Esophagus muscularis mucosa (tissue), 3 donors: ENCODE data around the gene FOXO6.

ENCODE experiments used
- CTCF ChIP-seq, 3 experiments: fragments of 200-600 bp in 2 of 3; fragments of 450-650 bp in 1 of 3; sonication (generic) in 2 of 3; IDR thresholded peaks; one replicate each; pipeline ENCODE4 v1.5.1; 2017 to 2019; ENCODE audit warnings: antibody characterized with exemption in 3 of 3, mild to moderate bottlenecking in 2 of 3, moderate library complexity in 1 of 3
- POLR2A ChIP-seq: fragments of 450-650 bp; IDR thresholded peaks from one replicate; pipeline ENCODE4 v1.6.1; 2017; ENCODE audit warnings: antibody characterized with exemption, moderate library complexity, mild to moderate bottlenecking, low read depth

- no peak for TF ChIP-seq POLR2A
- TF ChIP-seq CTCF (IDR thresholded peaks at IDR 0.05): no peak
Observed at GRCh38 chr1:41319106-41319755, 42.0 kb upstream of the FOXO6 start.
